Spleen (tissue), 11 donors: Measurements from ENCODE around the gene RAD51D. TPM values are rescaled to one million over a fixed set of nuclear protein-coding genes. Genes with fewer than 3 reads are reported as not detected.
"Not testable (repeated sequence)": the region's sequence is repeated elsewhere in the genome, so short reads cannot be mapped to it uniquely, and the experiment has no call there.

ENCODE experiments used
- DNase-seq: peaks from one replicate; pipeline ENCODE4 v3.0.0-alpha.2; 2020
- H3K27ac ChIP-seq, 8 donors: fragments of 200-600 bp; sonication (generic) in 7 of 8; 1 replicate in 4 of 8; 2 replicates in 4 of 8; pipeline versions ENCODE4 v1.5.0 to v1.8.0; 2016 to 2021; ENCODE audit warnings: inconsistent platforms in 4 of 8, mild to moderate bottlenecking in 4 of 8, moderate library complexity in 1 of 8
- H3K27me3 ChIP-seq, 7 donors: fragments of 200-600 bp; sonication (generic) in 6 of 7; replicated peaks in 1 of 7; 1 replicate in 4 of 7; 2 replicates in 3 of 7; pipeline versions ENCODE4 v1.5.0 to v1.8.0; 2016 to 2021; ENCODE audit warnings: inconsistent platforms in 3 of 7, mild to moderate bottlenecking in 1 of 7
- H3K36me3 ChIP-seq, 6 donors: fragments of 200-600 bp; sonication (generic) in 5 of 6; 1 replicate in 4 of 6; 2 replicates in 2 of 6; pipeline versions ENCODE4 v1.5.0 to v1.8.0; 2016 to 2021; ENCODE audit warnings: inconsistent platforms in 2 of 6
- H3K4me1 ChIP-seq, 6 donors: fragments of 200-600 bp; sonication (generic) in 5 of 6; 1 replicate in 3 of 6; 2 replicates in 3 of 6; pipeline versions ENCODE4 v1.5.0 to v1.8.0; 2016 to 2021; ENCODE audit warnings: inconsistent platforms in 3 of 6
- H3K4me3 ChIP-seq, 8 donors: fragments of 200-600 bp; sonication (generic) in 7 of 8; 1 replicate in 4 of 8; 2 replicates in 4 of 8; pipeline versions ENCODE4 v1.5.0 to v1.8.0; 2016 to 2021; ENCODE audit warnings: inconsistent platforms in 4 of 8, mild to moderate bottlenecking in 4 of 8, moderate library complexity in 2 of 8
- H3K9me3 ChIP-seq, 8 donors: fragments of 200-600 bp; sonication (generic) in 7 of 8; 1 replicate in 4 of 8; 2 replicates in 4 of 8; pipeline versions ENCODE4 v1.5.0 to v1.8.0; 2016 to 2021; ENCODE audit warnings: inconsistent platforms in 4 of 8
- POLR2A ChIP-seq, 3 donors: fragments of 450-650 bp; IDR thresholded peaks; one replicate each; pipeline ENCODE4 v1.5.1; 2017; ENCODE audit warnings: antibody characterized with exemption in 3 of 3, mild to moderate bottlenecking in 1 of 3
- POLR2AphosphoS5 ChIP-seq, 3 donors: sonication (generic); formaldehyde crosslinking; IDR thresholded peaks; one replicate each; pipeline ENCODE4 v1.5.1; 2017; ENCODE audit warnings: antibody characterized with exemption in 3 of 3
- WGBS, 5 donors: extraction: QIAGEN DNeasy Blood & Tissue Kit in 3 of 5; methylation state at CpG; one replicate each; pipeline versions ENCODE4 v1.1.5 to v1.1.7; 2013 to 2018; 5-methylcytosine and 5-hydroxymethylcytosine counted together
- intact Hi-C: fragments of 100-400 bp; cut with DNase I; formaldehyde crosslinking; loops from one replicate; pipeline ENCODE4 v1.15.0; 2023; ENCODE audit warnings: low total_unique reads
- polyA plus RNA-seq, 3 donors: library from polyadenylated mRNA; stranded (reverse); fragments of 200-250 nt; gene quantifications; one replicate each; pipeline ENCODE4 v1.2.1, GENCODE V29; 2013
- total RNA-seq, 7 donors: library from RNA; depleted of rRNA in 3 of 7; stranded (reverse); fragments of >200 nt in 3 of 7; fragmentation: NEBNext Ultra II Directional in 4 of 7; extraction: Animal tissue kit (Norgen Biotek cat#: 25700) in 4 of 7; gene quantifications; one replicate each; pipeline versions ENCODE4 v1.1.0 to v1.2.1, GENCODE V29; 2016 to 2021
- TF ChIP-seq, protein P1 (sequence below), 11 experiments: fragments of 200-600 bp in 7 of 11; fragments of 450-650 bp in 4 of 11; sonication (generic) in 4 of 11; IDR thresholded peaks in 8 of 11; conservative IDR thresholded peaks in 3 of 11; 1 replicate in 7 of 11; 2 replicates in 4 of 11; pipeline versions ENCODE4 v1.4.0 to v1.8.0; 2016 to 2021; ENCODE audit warnings: antibody characterized with exemption in 11 of 11, inconsistent platforms in 4 of 11, mild to moderate bottlenecking in 1 of 11
- donor health status: healthy with polysubstance abuse.
- donor health status: DM: no; HTN: no; CAD: no; lungs with moderate emphysema.
- donor health status: DM: no; HTN: no; CAD: no.
- donor health status: Bipolar disorder and iron deficiency.
- donor health status: healthy.
- donor health status: DM: no; HTN: no; CAD: no.
- donor health status: DM: yes; HTN: yes; CAD: no.

The RAD51D gene
- total and polyA plus RNA-seq, 10 donors, result 4.0 to 24.1 (median 14.4) TPM

- DNase-seq, result no peak
- peaks cover 12 to 45% (median 28%) of the 10 kb centered on the region in 6 donors for H3K4me1 ChIP-seq
- H3K4me3 ChIP-seq, result no peak overlapping the region
- peaks cover 0 to 26% (median 0%) of the 10 kb centered on the region in 6 donors for H3K36me3 ChIP-seq
- H3K9me3 ChIP-seq, result no peaks in the 10 kb centered on the region
- no peak overlapping the region for H3K27ac ChIP-seq
- intact Hi-C loops, result loop anchor here (5.0 kb wide), 1 partner anchor 695 kb away; no protein-coding TSS in a partner anchor
- no peak for TF ChIP-seq POLR2AphosphoS5 (IDR thresholded peaks at IDR 0.05)
- TF ChIP-seq, protein P1, sequence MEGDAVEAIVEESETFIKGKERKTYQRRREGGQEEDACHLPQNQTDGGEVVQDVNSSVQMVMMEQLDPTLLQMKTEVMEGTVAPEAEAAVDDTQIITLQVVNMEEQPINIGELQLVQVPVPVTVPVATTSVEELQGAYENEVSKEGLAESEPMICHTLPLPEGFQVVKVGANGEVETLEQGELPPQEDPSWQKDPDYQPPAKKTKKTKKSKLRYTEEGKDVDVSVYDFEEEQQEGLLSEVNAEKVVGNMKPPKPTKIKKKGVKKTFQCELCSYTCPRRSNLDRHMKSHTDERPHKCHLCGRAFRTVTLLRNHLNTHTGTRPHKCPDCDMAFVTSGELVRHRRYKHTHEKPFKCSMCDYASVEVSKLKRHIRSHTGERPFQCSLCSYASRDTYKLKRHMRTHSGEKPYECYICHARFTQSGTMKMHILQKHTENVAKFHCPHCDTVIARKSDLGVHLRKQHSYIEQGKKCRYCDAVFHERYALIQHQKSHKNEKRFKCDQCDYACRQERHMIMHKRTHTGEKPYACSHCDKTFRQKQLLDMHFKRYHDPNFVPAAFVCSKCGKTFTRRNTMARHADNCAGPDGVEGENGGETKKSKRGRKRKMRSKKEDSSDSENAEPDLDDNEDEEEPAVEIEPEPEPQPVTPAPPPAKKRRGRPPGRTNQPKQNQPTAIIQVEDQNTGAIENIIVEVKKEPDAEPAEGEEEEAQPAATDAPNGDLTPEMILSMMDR (IDR thresholded peaks at IDR 0.05 in 8 of 11, conservative IDR thresholded peaks at IDR 0.05 in 3 of 11), result no peak
- no peak for TF ChIP-seq POLR2A (IDR thresholded peaks at IDR 0.05)
- WGBS, 5 donors, result 83 to 91% (median 88%) methylated on average over 12 of the region's 12 CpGs
- no peaks in the 10 kb centered on the region for H3K27me3 ChIP-seq
Observed at GRCh38 chr17:35116845-35117244, 2.8 kb downstream of the RAD51D start.

GRCh38 chr17:35110791-35111190, 8.9 kb downstream of the RAD51D start:
- H3K4me1 ChIP-seq, DNase-seq, H3K4me3 ChIP-seq, H3K27ac ChIP-seq, H3K27me3 ChIP-seq, intact Hi-C loops, H3K9me3 ChIP-seq: not testable (repeated sequence)
- 92 to 98% (median 96%) methylated on average over 17 of the region's 17 CpGs for WGBS, 5 donors
- H3K36me3 ChIP-seq, result peaks cover 0 to 44% (median 12%) of the 10 kb centered on the region in 6 donors

GRCh38 chr17:35104844-35105450, 14.7 kb downstream of the RAD51D start:
- H3K27me3 ChIP-seq, result no peaks in the 10 kb centered on the region
- TF ChIP-seq POLR2AphosphoS5 (IDR thresholded peaks at IDR 0.05) (no peak), POLR2A (IDR thresholded peaks at IDR 0.05) (no peak)
- TF ChIP-seq, protein P1 (IDR thresholded peaks at IDR 0.05 in 8 of 11, conservative IDR thresholded peaks at IDR 0.05 in 3 of 11), result no peak
- intact Hi-C loops, result no loop called here
- H3K36me3 ChIP-seq, result peaks cover 0 to 80% (median 53%) of the 10 kb centered on the region in 6 donors
- DNase-seq, result no peak
- H3K4me1 ChIP-seq, result peaks cover 0 to 2% (median 0%) of the 10 kb centered on the region in 6 donors
- 94 to 98% (median 96%) methylated on average over 5 of the region's 5 CpGs for WGBS, 5 donors
- peaks cover 0 to 6% (median 0%) of the 10 kb centered on the region in 8 donors for H3K9me3 ChIP-seq
- no peak overlapping the region for H3K27ac ChIP-seq
- no peak overlapping the region for H3K4me3 ChIP-seq

DNA sequence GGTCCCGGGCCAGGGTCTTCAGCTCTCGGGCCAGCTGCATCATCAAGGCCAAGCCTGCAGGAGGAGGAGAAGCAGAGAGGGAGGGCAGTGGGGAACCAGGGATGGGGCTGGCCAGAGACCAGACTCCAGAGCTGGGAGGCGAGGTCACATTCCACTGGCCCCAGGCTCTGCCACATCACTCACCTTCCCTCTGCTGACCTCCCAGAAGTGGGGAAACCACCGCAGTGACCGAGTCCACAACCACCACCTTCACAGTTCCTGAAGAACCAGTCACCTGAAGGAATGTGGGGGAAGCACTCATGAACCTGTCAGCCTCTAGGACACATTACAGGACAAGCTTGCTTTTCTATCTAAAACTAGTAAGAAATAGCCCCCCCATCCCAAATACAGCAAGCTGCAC, 16.4 kb downstream of the RAD51D start:
- peaks cover 0 to 18% (median 0%) of the 10 kb centered on the region in 6 donors for H3K4me1 ChIP-seq
- no peaks in the 10 kb centered on the region for H3K27me3 ChIP-seq
- H3K4me3 ChIP-seq, result no peak overlapping the region
- H3K36me3 ChIP-seq, result peaks cover 0 to 97% (median 60%) of the 10 kb centered on the region in 6 donors
- 85 to 99% (median 90%) methylated on average over 4 to 5 of the region's 5 CpGs for WGBS, 5 donors
- no peak overlapping the region for H3K27ac ChIP-seq
- TF ChIP-seq, protein P1 (IDR thresholded peaks at IDR 0.05 in 8 of 11, conservative IDR thresholded peaks at IDR 0.05 in 3 of 11), result no peak
- TF ChIP-seq POLR2AphosphoS5 (IDR thresholded peaks at IDR 0.05) (no peak), POLR2A (IDR thresholded peaks at IDR 0.05) (no peak)
- H3K9me3 ChIP-seq, result peaks cover 0 to 6% (median 0%) of the 10 kb centered on the region in 8 donors
- DNase-seq, result no peak
- intact Hi-C loops, result no loop called here
